CD1c-positive myeloid dendritic cell (primary cell): ENCODE results near the gene CCNE1.
A peak's percentile ranks its signal among the peaks of the same experiment; 100 is the strongest.

ENCODE experiments used
- DNase-seq: peaks from one replicate; pipeline ENCODE4 v3.0.0-alpha.2; 2016; ENCODE audit errors: extremely low spot score

Gene CCNE1

GRCh38 chr19:29811125-29812079, at the start of gene CCNE1:
Gene CCNE1 (plus strand): TSS chr19:29811991. CDS start chr19:29812556, 565 bp downstream.
- DNase-seq = peak; percentile 95

GRCh38 chr19:29763196-29763595, 48.6 kb upstream of the CCNE1 start:
- no peak for DNase-seq

GRCh38 chr19:29764361-29764760, 47.4 kb upstream of the CCNE1 start:
- DNase-seq = no peak

GRCh38 chr19:29766100-29766499, 45.7 kb upstream of the CCNE1 start:
- no peak for DNase-seq

GRCh38 chr19:29767039-29767735, 44.6 kb upstream of the CCNE1 start:
- DNase-seq = no peak

- no peak for DNase-seq
These were observed 43.6 kb upstream of the CCNE1 start for GRCh38 chr19:29768166-29768565.

GRCh38 chr19:29769997-29770396, 41.8 kb upstream of the CCNE1 start:
- no peak for DNase-seq

- no peak for DNase-seq
These were observed 41.1 kb upstream of the CCNE1 start for GRCh38 chr19:29770648-29771047.

GRCh38 chr19:29771708-29772414, 39.9 kb upstream of the CCNE1 start:
- DNase-seq = peak; percentile 22

- DNase-seq = no peak
These were observed 39.1 kb upstream of the CCNE1 start for GRCh38 chr19:29772696-29773095.

- DNase-seq = no peak
These were observed 38.6 kb upstream of the CCNE1 start for GRCh38 chr19:29773141-29773540.

- no peak for DNase-seq
These were observed 37.7 kb upstream of the CCNE1 start for GRCh38 chr19:29774126-29774525.

- DNase-seq = no peak
These were observed 33.9 kb upstream of the CCNE1 start for GRCh38 chr19:29777781-29778309.

GRCh38 chr19:29779921-29780320, 31.9 kb upstream of the CCNE1 start:
- DNase-seq = no peak

- no peak for DNase-seq
These were observed 30.2 kb upstream of the CCNE1 start for GRCh38 chr19:29781386-29782259.

- DNase-seq = no peak
These were observed 29.6 kb upstream of the CCNE1 start for GRCh38 chr19:29782260-29782580.

GRCh38 chr19:29783627-29784190, 28.1 kb upstream of the CCNE1 start:
- DNase-seq = no peak

- DNase-seq = no peak
These were observed 27.1 kb upstream of the CCNE1 start for GRCh38 chr19:29784598-29785223.

- no peak for DNase-seq
These were observed 26.4 kb upstream of the CCNE1 start for GRCh38 chr19:29785360-29785759.

GRCh38 chr19:29785955-29786589, 25.7 kb upstream of the CCNE1 start:
- DNase-seq = peak; percentile 12
